K562 (cell line): Measurements from ENCODE around the gene IGF2R. TPM values are rescaled to one million over a fixed set of nuclear protein-coding genes. Genes with fewer than 3 reads are reported as not detected.

Experiments used
- CHD2 ChIP-seq: IDR thresholded peaks from 2 replicates; pipeline ENCODE4 v1.6.1; 2011; ENCODE audit warnings: low read depth, low read length
- ETV6 ChIP-seq, 3 experiments: fragments of 150-350 bp in 1 of 3; sonication (generic) in 1 of 3; formaldehyde crosslinking in 1 of 3; IDR thresholded peaks; 2 replicates each; pipeline versions ENCODE4 v1.6.1 to v1.8.0; 2014 to 2022; ENCODE audit warnings: borderline replicate concordance in 2 of 3, low read depth in 2 of 3, antibody characterized with exemption in 1 of 3, low read length in 1 of 3, mild to moderate bottlenecking in 1 of 3, missing genetic modification reagents in 1 of 3
- HLTF ChIP-seq: fragments of 450-650 bp; IDR thresholded peaks from 2 replicates; pipeline ENCODE4 v1.6.1; 2016
- HNRNPK ChIP-seq: fragments of 200-400 bp; formaldehyde crosslinking; IDR thresholded peaks from one replicate; pipeline ENCODE4 v1.6.1; 2018; ENCODE audit warnings: mild to moderate bottlenecking, low read depth, low read length; ENCODE audit not compliant: poor library complexity, severe bottlenecking
- KLF1 ChIP-seq: fragments of 450-650 bp; IDR thresholded peaks from 2 replicates; pipeline ENCODE4 v1.6.1; 2016; ENCODE audit warnings: missing genetic modification characterization, missing compliant biosample characterization
- MEIS2 ChIP-seq: fragments of 450-650 bp; IDR thresholded peaks from 2 replicates; pipeline ENCODE4 v1.6.1; 2014; ENCODE audit warnings: mild to moderate bottlenecking; ENCODE audit not compliant: partially characterized antibody
- PCBP2 ChIP-seq: fragments of 200-400 bp; formaldehyde crosslinking; IDR thresholded peaks from 2 replicates; pipeline ENCODE4 v1.6.1; 2018; ENCODE audit warnings: low read length, low read depth, mild to moderate bottlenecking, moderate library complexity; ENCODE audit not compliant: poor library complexity, severe bottlenecking
- RBM15 ChIP-seq: fragments of 200-400 bp; formaldehyde crosslinking; IDR thresholded peaks from 2 replicates; pipeline ENCODE4 v1.6.1; 2018; ENCODE audit warnings: mild to moderate bottlenecking, low read length, moderate library complexity; ENCODE audit not compliant: insufficient read depth
- RBM22 ChIP-seq: fragments of 200-400 bp; formaldehyde crosslinking; IDR thresholded peaks from 2 replicates; pipeline ENCODE4 v1.6.1; 2018; ENCODE audit warnings: low read length, low read depth; ENCODE audit not compliant: poor library complexity, severe bottlenecking
- SIN3B ChIP-seq: fragments of 450-650 bp; IDR thresholded peaks from 2 replicates; pipeline ENCODE4 v1.6.1; 2017; ENCODE audit warnings: low read depth, mild to moderate bottlenecking, moderate library complexity
- SMARCA4 ChIP-seq: fragments of 450-650 bp; IDR thresholded peaks from 2 replicates; pipeline ENCODE4 v1.6.1; 2016
- SNRNP70 ChIP-seq: fragments of 200-400 bp; formaldehyde crosslinking; optimal IDR thresholded peaks from 2 replicates; pipeline ENCODE3; 2017; ENCODE audit warnings: low read depth, low read length
- SREBF1 ChIP-seq: fragments of 150-350 bp; IDR thresholded peaks from 2 replicates; pipeline ENCODE4 v1.6.1; 2014; ENCODE audit warnings: antibody characterized with exemption, low read depth, low read length, borderline replicate concordance
- ZBTB8A ChIP-seq: fragments of 450-650 bp; IDR thresholded peaks from 2 replicates; pipeline ENCODE4 v1.6.1; 2018; ENCODE audit warnings: mild to moderate bottlenecking, moderate library complexity; ENCODE audit not compliant: partially characterized antibody
- ZFP91 ChIP-seq: sonication (generic); formaldehyde crosslinking; IDR thresholded peaks from 2 replicates; pipeline ENCODE4 v1.8.0; 2022; ENCODE audit warnings: mild to moderate bottlenecking, missing genetic modification reagents
- ZNF253 ChIP-seq: fragments of 250-450 bp; sonication (Bioruptor Pico); conservative IDR thresholded peaks from 2 replicates; pipeline ENCODE4 v1.6.1; 2021; ENCODE audit warnings: mild to moderate bottlenecking
- ZNF780A ChIP-seq: fragments of 250-450 bp; sonication (Bioruptor Pico); IDR thresholded peaks from 2 replicates; pipeline ENCODE4 v1.5.0; 2021; ENCODE audit warnings: mild to moderate bottlenecking
- polyA plus RNA-seq, 8 experiments: library from polyadenylated mRNA; depleted of rRNA in 4 of 8; stranded (reverse) in 5 of 8; unstranded in 3 of 8; fragments of >200 nt; fragmentation: Nextera tagmentation in 2 of 8; fragmentation: Illumina TruSeq in 1 of 8; extraction: Ambion mirVana in 2 of 8; extraction: Trizol in 1 of 8; gene quantifications; 2 replicates each; pipeline versions ENCODE4 v1.2.1 to v1.2.3, GENCODE V29; 2011 to 2014; ENCODE audit warnings: inconsistent platforms in 1 of 8, missing spikeins in 1 of 8
- total RNA-seq, 7 experiments: library from RNA; depleted of rRNA in 6 of 7; stranded (reverse); fragments of >200 nt in 6 of 7; fragmentation: Illumina TruSeq in 2 of 7; extraction: Trizol in 2 of 7; gene quantifications; 2 replicates each; pipeline versions ENCODE4 v1.2.1 to v1.2.3, GENCODE V29; 2011 to 2021; ENCODE audit warnings: low replicate concordance in 1 of 7
- TF ChIP-seq, protein P1 (sequence below), 2 experiments: fragments of 450-650 bp; conservative IDR thresholded peaks; 2 replicates each; pipeline ENCODE4 v1.6.1; 2017; ENCODE audit warnings: mild to moderate bottlenecking in 2 of 2, moderate library complexity in 2 of 2
- TF ChIP-seq, protein P2 (sequence below): sonication (generic); formaldehyde crosslinking; IDR thresholded peaks from 2 replicates; pipeline ENCODE4 v1.8.1; 2023; ENCODE audit warnings: mild to moderate bottlenecking, missing genetic modification reagents
- TF ChIP-seq, protein P3 (sequence below): fragments of 200-800 bp; sonication (Bioruptor generic); IDR thresholded peaks from 2 replicates; pipeline ENCODE4 v1.6.1; 2017; ENCODE audit warnings: missing genetic modification characterization, missing compliant biosample characterization

The IGF2R gene
- total and polyA plus RNA-seq, 9 of the 15 experiments (the other 6 are each of a cell fraction or from before 2014, with no cell fraction given), result 3.5 to 92.3 (median 34.5) TPM

- TF ChIP-seq SNRNP70 (no peak), SIN3B (no peak), RBM15 (no peak), RBM22 (no peak), ZBTB8A (no peak), MEIS2 (no peak), CHD2 (no peak), ZNF253 (no peak), ZFP91 (CRISPR knock-in tag) (no peak), ETV6 (IDR thresholded peaks at IDR 0.05; ENCODE audit: borderline replicate concordance in 1 of 2, low read depth in 2 of 2, low read length in 1 of 2) (peak in 1 of 2 experiments; percentile 26; a peak in 1 of 4 replicates), ETV6 (CRISPR knock-in tag; IDR thresholded peaks at IDR 0.05; ENCODE audit: borderline replicate concordance) (no peak), HNRNPK (no peak), SREBF1 (no peak), PCBP2 (no peak), ZNF780A (CRISPR knock-in tag) (no peak), SMARCA4 (peak; percentile 77), HLTF (0 out of 2 replicates have a peak, but pooled peaks have one; percentile 11), KLF1 (tag) (no peak)
- TF ChIP-seq, protein P1, sequence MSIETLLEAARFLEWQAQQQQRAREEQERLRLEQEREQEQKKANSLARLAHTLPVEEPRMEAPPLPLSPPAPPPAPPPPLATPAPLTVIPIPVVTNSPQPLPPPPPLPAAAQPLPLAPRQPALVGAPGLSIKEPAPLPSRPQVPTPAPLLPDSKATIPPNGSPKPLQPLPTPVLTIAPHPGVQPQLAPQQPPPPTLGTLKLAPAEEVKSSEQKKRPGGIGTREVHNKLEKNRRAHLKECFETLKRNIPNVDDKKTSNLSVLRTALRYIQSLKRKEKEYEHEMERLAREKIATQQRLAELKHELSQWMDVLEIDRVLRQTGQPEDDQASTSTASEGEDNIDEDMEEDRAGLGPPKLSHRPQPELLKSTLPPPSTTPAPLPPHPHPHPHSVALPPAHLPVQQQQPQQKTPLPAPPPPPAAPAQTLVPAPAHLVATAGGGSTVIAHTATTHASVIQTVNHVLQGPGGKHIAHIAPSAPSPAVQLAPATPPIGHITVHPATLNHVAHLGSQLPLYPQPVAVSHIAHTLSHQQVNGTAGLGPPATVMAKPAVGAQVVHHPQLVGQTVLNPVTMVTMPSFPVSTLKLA (conservative IDR thresholded peaks at IDR 0.05), result peak; percentile 83 to 86
- TF ChIP-seq, protein P2, sequence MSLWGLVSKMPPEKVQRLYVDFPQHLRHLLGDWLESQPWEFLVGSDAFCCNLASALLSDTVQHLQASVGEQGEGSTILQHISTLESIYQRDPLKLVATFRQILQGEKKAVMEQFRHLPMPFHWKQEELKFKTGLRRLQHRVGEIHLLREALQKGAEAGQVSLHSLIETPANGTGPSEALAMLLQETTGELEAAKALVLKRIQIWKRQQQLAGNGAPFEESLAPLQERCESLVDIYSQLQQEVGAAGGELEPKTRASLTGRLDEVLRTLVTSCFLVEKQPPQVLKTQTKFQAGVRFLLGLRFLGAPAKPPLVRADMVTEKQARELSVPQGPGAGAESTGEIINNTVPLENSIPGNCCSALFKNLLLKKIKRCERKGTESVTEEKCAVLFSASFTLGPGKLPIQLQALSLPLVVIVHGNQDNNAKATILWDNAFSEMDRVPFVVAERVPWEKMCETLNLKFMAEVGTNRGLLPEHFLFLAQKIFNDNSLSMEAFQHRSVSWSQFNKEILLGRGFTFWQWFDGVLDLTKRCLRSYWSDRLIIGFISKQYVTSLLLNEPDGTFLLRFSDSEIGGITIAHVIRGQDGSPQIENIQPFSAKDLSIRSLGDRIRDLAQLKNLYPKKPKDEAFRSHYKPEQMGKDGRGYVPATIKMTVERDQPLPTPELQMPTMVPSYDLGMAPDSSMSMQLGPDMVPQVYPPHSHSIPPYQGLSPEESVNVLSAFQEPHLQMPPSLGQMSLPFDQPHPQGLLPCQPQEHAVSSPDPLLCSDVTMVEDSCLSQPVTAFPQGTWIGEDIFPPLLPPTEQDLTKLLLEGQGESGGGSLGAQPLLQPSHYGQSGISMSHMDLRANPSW (CRISPR knock-in tag), result no peak
- TF ChIP-seq, protein P3, sequence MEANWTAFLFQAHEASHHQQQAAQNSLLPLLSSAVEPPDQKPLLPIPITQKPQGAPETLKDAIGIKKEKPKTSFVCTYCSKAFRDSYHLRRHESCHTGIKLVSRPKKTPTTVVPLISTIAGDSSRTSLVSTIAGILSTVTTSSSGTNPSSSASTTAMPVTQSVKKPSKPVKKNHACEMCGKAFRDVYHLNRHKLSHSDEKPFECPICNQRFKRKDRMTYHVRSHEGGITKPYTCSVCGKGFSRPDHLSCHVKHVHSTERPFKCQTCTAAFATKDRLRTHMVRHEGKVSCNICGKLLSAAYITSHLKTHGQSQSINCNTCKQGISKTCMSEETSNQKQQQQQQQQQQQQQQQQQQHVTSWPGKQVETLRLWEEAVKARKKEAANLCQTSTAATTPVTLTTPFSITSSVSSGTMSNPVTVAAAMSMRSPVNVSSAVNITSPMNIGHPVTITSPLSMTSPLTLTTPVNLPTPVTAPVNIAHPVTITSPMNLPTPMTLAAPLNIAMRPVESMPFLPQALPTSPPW (CRISPR knock-in tag), result peak; percentile 93
Measured at GRCh38 chr6:159988983-159989454, 20.1 kb downstream of the IGF2R start (continued).
